ENCODE data around the gene CDKN2AIPNL.

- TF ChIP-seq CTCF (IDR thresholded peaks at IDR 0.05) (no peak), POLR2A (IDR thresholded peaks at IDR 0.05) (no peak), EP300 (IDR thresholded peaks at IDR 0.05; ENCODE audit: low read depth) (no peak)
Measured at GRCh38 chr5:134432677-134433359, 21.1 kb upstream of the CDKN2AIPNL start.
